Measurements from ENCODE around the gene RNASEH2A. TPM values are rescaled to one million over a fixed set of nuclear protein-coding genes. Genes with fewer than 3 reads are reported as not detected.

The RNASEH2A gene
- polyA plus RNA-seq, 2 of the 4 experiments (the other 2 are of a cell fraction), result 37.2 to 45.5 TPM

GRCh38 chr19:12847159-12848139, 41.1 kb downstream of the RNASEH2A start (continued):
- TF ChIP-seq, protein P1, sequence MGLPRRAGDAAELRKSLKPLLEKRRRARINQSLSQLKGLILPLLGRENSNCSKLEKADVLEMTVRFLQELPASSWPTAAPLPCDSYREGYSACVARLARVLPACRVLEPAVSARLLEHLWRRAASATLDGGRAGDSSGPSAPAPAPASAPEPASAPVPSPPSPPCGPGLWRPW (IDR thresholded peaks at IDR 0.05), result no peak
- no peak for TF ChIP-seq GATA3 (IDR thresholded peaks at IDR 0.05; ENCODE audit: borderline replicate concordance)
- peak; percentile 76 for TF ChIP-seq SMC3 (IDR thresholded peaks at IDR 0.05)
- TF ChIP-seq JUNB (IDR thresholded peaks at IDR 0.05), result no peak

- H3K4me1 ChIP-seq, result no peaks in the 10 kb centered on the region
- no peak for DNase-seq (ENCODE audit: low read depth in 1 of 2, low spot score in 1 of 2)
- no peak overlapping the region for H3K27ac ChIP-seq
- WGBS (ENCODE audit: missing lambda C conversion rate), result 81% methylated on average over 1 of the region's 1 CpG
- H3K4me2 ChIP-seq, result no peak overlapping the region
- no peaks in the 10 kb centered on the region for H3K9me3 ChIP-seq
- POLR2A ChIA-PET, result no interaction called here
- ATAC-seq, result no peak
- TF ChIP-seq, protein P2, sequence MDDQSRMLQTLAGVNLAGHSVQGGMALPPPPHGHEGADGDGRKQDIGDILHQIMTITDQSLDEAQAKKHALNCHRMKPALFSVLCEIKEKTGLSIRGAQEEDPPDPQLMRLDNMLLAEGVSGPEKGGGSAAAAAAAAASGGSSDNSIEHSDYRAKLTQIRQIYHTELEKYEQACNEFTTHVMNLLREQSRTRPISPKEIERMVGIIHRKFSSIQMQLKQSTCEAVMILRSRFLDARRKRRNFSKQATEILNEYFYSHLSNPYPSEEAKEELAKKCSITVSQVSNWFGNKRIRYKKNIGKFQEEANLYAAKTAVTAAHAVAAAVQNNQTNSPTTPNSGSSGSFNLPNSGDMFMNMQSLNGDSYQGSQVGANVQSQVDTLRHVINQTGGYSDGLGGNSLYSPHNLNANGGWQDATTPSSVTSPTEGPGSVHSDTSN (IDR thresholded peaks at IDR 0.05), result no peak
- TF ChIP-seq KDM1A (IDR thresholded peaks at IDR 0.05; ENCODE audit: low read depth) (no peak), FOSB (CRISPR knock-in tag; IDR thresholded peaks at IDR 0.05) (no peak), ZC3H11A (IDR thresholded peaks at IDR 0.05) (no peak), FOSL2 (IDR thresholded peaks at IDR 0.05) (no peak), FOSL2 (CRISPR knock-in tag; IDR thresholded peaks at IDR 0.05) (no peak), HOXA7 (CRISPR knock-in tag; IDR thresholded peaks at IDR 0.05) (no peak), ZNF302 (CRISPR knock-in tag; IDR thresholded peaks at IDR 0.05) (no peak), ELK1 (IDR thresholded peaks at IDR 0.05; ENCODE audit: low read depth, low read length) (no peak)
- CTCF ChIA-PET, result interaction anchor here (2.6 kb wide), 1 partner anchor 9 kb away, joined by 17 read pairs; no protein-coding TSS in a partner anchor
- no peak for FAIRE-seq
- H3K4me3 ChIP-seq, result no peak overlapping the region
Observed at GRCh38 chr19:12856653-12857052, 50.3 kb downstream of the RNASEH2A start.

DNA sequence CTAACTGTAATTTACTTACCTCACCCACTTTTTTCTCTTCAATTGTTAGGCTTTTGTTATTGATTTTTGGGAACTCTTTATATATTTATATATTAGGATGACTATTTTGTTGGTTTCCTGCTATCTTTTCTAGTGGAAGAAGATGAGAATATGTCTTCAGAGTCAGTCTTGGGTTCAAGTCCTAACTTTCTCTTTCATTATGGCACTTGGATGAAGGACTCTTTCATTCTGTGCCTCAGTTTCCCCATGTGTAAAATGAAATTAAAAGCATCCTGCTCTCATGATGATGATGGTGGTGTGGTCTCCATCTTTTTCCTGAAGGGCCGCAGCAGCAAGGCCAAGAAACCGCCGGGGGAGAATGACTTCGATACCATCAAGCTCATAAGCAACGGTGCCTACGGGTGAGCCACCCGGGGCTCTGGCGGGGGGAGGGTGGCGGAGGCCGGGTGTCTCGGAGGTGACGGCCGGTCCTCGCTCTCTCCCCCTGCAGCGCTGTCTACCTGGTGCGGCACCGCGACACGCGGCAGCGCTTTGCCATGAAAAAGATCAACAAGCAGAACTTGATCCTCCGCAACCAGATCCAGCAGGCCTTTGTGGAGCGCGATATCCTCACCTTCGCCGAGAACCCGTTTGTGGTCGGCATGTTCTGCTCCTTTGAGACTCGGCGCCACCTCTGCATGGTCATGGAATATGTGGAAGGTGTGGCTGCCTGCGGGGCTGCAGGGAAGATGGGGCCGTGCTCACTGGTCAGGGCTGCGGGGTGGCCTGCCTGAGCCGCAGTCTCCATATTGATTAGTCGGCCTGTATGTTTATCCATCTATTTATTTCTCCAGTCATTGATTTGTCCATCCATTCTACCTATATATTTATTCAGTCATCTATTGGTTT, 51.9 kb downstream of the RNASEH2A start:
- FAIRE-seq, result no peak
- Histone ChIP-seq H3K4me1 (no peaks in the 10 kb centered on the region), H3K27ac (no peak overlapping the region), H3K4me2 (no peak overlapping the region), H3K9me3 (no peaks in the 10 kb centered on the region), H3K4me3 (no peak overlapping the region)
- 90% methylated on average over 33 of the region's 35 CpGs for WGBS (ENCODE audit: missing lambda C conversion rate)
- no peak for TF ChIP-seq MAX (IDR thresholded peaks at IDR 0.05)
- TF ChIP-seq RNF2 (IDR thresholded peaks at IDR 0.05; ENCODE audit: borderline replicate concordance, low read depth), result no peak
- TF ChIP-seq, protein P3, sequence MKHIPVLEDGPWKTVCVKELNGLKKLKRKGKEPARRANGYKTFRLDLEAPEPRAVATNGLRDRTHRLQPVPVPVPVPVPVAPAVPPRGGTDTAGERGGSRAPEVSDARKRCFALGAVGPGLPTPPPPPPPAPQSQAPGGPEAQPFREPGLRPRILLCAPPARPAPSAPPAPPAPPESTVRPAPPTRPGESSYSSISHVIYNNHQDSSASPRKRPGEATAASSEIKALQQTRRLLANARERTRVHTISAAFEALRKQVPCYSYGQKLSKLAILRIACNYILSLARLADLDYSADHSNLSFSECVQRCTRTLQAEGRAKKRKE (CRISPR knock-in tag; IDR thresholded peaks at IDR 0.05; ENCODE audit: low read depth), result no peak
- no peak for TF ChIP-seq FOSB (CRISPR knock-in tag; IDR thresholded peaks at IDR 0.05)
- no peak for TF ChIP-seq EHMT2 (IDR thresholded peaks at IDR 0.05; ENCODE audit: low read depth)
- no peak for TF ChIP-seq REST (IDR thresholded peaks at IDR 0.05)
- ATAC-seq, result no peak
- DNase-seq (ENCODE audit: low read depth in 1 of 2, low spot score in 1 of 2), result no peak
- POLR2A ChIA-PET, result interaction anchor here (0.6 kb wide), 1 partner anchor 1444 kb away, joined by 3 read pairs; no protein-coding TSS in a partner anchor
- CTCF ChIA-PET, result interaction anchor here (0.6 to 2.6 kb wide), 3 partner anchors 11 to 101 kb away, joined by 4 to 17 read pairs (median 4); no protein-coding TSS in a partner anchor
